LNCAP (cell line): ENCODE data around the gene IGF1.

Source experiments
- CTCF ChIP-seq: fragments of 450-650 bp; IDR thresholded peaks from 2 replicates; pipeline ENCODE4 v1.5.1; 2017; ENCODE audit warnings: mild to moderate bottlenecking

The IGF1 gene

DNA sequence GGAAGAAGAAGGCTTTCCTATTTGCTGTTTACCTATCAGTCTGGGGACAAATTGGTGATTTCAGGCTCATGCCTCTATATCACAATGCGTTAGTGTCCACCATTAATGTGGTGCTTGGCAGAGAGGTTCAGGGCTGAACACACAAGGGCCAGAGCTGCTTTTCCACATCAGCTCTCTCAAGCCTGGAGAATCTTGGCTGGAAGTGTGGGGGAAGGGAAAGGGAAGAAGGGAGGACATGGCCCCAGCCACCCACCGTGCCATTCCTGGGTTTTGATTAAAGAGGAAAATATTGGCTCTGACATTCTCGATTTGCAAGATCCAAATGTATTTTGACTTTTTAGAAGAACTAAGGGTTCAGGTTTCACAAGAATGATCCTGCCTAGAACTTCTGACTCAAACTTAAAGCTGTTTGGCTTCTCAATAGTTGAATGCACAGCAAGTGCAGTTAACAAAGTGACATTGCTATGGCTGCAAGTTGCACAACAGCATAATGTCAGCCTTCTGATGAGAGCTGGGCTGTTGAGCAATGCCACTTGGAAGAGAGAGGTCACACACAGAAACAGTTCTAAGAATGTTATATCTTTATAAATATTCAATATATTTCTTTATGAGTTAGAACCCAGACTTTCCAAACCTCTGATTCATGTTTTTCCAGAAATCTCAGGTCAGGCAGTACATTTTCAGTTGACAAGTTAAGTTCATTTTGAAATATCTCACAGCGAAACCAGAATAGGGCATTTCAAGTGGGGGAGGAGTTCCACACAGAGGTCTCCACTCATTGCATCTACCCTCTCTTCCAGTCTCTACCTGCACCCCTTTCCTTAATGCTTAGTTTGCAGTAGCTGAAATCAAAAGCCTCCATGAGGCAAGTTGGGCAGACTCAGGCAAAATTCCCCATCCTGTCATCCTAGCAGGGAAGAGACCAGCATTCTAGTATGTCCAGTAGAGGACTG, 25.3 kb downstream of the IGF1 start:
- no peak for TF ChIP-seq CTCF

GRCh38 chr12:102454330-102454729, 26.0 kb downstream of the IGF1 start:
- no peak for TF ChIP-seq CTCF

DNA sequence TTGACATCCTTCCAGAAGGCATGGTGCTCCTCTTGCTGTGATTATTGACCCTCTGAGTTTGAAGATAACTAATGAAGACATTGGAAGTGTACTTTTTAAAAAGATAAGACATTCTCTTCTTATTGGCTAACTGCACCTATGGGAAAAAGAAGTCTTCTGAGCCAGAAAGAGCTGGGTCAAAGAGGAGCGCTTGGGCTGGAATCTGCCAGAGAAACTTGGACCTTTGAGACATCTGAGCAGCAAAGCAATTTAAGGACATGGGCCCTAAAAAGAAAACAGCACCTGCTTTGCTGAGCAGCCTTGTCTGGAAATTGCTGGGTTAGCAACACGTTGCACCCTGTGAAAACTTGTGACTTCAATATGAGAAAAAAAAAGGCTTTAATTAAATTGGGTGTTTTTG, 27.8 kb downstream of the IGF1 start:
- no peak for TF ChIP-seq CTCF

- TF ChIP-seq CTCF = no peak
These were observed 35.7 kb downstream of the IGF1 start for GRCh38 chr12:102444707-102445106.

GRCh38 chr12:102444093-102444492, 36.3 kb downstream of the IGF1 start:
- TF ChIP-seq CTCF = no peak

DNA sequence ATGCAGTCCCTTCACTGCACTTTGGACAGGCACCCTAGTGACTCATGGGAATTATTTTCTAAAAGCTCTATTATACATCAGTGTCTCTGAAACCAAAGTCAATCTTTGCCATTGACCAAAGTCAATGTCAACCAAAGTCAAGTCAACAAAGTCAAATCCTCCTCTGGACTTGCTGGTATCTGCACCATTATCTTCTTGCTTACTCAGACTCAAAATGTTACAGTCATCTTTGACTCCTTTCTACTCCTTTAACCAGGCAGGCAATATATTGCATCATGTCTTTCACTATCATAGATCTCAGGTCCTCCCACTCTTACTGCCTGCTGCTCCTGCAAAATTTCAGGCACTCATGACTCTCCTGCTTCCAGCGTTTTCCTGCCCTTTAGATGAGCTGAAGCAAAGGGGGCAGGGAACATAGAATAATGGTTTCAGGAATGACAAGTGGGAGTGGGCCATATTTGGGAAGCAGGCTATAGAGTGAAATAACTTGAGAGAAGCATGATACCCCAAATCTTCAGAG, 39.2 kb downstream of the IGF1 start:
- no peak for TF ChIP-seq CTCF

- TF ChIP-seq CTCF = no peak
These were observed 40.6 kb downstream of the IGF1 start for GRCh38 chr12:102439426-102440405.
